Hindlimb muscle (tissue), 1 donor: ENCODE data around the gene ZNF354C. TPM values are rescaled to one million over a fixed set of nuclear protein-coding genes. Genes with fewer than 3 reads are reported as not detected.

Source experiments
- DNase-seq: peaks from one replicate; pipeline ENCODE4 v3.0.0-alpha.2; 2013
- polyA plus RNA-seq: library from polyadenylated mRNA; unstranded; fragments of 120-200 nt; gene quantifications from one replicate; pipeline ENCODE4 v1.2.1, GENCODE V29; 2013; ENCODE audit not compliant: insufficient read length

The ZNF354C gene
- polyA plus RNA-seq, 1 donor: 6.7 TPM

DNA sequence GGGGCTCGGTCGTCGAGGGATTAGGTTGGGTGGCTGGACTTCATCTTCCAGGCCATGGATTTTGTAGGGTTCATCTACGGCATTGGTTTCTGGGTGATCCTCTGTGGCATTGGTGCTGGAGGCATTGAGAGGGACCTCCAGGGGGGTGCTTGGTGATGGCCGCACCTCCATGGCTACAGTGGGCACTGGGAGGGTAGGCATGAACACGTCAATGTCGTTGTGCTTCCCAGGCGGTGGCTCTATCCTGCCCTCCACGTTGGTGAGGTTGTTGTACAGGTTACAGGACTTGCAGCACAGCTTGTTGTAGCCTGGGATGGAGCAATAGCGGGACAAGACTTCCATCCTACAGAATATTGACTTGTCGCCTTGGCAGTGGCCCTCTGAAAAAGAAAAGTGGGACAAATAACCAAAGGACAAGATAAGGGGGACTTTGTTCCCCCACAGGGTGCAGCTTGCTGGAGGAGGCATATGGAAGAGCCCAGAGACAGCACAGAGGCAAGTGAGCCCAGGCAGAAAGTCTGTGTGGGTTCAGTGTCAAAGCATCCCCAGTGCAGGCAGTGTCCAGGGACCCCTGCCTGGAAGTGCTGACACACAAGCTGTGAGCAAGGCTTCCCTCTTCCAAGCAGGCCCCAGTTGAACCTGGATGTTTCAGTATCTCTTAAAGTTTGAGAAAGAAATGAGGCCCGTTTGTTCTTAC, 53.9 kb downstream of the ZNF354C start:
- DNase-seq: no peak

DNA sequence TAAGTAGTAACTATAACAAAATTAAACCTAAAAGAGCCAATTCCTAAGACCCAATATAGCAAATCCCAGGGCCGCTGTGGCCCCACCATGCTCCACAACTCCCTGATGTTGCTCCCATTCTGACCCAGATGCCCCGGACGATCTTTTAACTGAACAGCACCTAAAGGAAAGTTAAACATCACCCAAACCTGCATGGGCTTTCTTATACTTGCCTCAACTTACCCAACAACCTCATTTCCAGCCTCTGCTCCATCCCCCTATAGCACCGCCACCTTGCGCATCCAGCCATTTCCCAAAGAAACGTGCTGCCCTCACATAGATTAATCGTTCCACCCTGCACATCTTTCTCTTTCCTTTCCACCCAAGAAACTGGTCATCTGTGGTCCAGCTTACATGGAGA, 54.6 kb downstream of the ZNF354C start:
- no peak for DNase-seq

DNA sequence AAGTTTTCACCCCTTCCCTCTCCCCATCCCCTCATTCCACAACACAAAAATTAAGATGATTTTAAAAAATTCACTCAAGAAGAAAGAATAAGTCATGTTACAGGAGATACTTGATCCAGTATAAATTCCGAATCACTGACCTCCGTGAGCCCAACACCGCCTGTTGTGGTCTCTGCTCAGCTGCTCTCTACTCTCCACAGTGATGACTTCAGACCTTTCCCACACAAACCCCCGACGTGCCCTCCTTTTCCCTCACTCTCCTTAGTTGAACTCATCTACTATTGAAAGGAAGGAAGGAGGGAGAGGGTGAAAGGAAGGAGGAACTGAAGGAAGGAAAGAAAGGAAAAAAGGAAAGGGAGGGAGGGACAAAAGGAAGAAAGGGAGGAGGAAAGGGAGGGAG, 55.1 kb downstream of the ZNF354C start:
- DNase-seq: no peak

DNA sequence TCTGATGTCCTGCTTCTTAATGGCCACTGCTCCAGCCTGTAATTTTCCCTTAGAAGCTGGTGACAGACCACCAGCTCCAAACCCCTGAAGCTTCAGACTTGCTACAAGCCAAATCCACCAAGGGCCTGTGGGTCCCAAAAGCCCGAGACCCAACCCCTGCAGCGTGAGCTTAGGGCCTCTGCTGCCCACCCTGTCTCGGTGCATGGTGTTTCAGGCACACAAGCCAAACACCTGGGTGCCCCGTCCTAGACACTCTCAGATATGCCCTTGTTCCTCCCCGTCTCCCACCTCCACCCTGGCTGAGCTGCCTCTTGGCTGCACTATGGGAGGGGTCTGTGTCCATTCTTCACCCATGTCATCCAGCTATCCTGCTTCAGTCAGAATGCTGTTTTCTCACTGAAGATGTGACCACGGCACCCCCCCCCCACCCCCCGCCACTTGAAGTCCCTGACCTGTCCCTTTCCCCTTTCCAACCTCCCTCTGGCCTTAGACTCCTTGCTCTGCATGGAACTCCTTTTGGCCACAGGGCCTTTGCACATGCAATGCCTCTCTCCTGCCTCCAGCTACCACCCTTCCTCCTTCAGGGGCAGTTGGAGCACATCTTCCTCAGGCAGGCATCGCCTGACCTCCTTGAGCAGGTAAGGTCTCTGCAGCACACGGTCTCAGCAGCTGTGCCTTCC, 55.8 kb downstream of the ZNF354C start:
- no peak for DNase-seq

DNA sequence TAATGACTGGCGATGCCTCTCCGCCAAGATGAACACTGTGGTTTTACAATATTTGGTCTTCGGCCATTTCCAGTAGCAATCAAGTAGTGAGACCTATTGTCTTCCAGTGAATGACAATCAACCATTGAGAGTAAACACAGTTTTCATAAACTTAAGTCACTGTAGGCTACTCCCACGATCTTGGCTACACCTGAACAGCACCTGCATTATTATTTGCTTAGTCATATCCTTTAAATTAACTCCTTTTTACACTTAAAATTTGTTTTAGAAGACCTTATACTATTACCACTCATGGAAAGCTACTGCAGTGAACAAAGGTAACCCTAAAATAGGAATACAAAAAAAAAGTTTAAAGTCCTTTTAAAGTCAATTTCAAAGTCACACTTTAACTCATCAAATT, 58.2 kb downstream of the ZNF354C start:
- DNase-seq: no peak

DNA sequence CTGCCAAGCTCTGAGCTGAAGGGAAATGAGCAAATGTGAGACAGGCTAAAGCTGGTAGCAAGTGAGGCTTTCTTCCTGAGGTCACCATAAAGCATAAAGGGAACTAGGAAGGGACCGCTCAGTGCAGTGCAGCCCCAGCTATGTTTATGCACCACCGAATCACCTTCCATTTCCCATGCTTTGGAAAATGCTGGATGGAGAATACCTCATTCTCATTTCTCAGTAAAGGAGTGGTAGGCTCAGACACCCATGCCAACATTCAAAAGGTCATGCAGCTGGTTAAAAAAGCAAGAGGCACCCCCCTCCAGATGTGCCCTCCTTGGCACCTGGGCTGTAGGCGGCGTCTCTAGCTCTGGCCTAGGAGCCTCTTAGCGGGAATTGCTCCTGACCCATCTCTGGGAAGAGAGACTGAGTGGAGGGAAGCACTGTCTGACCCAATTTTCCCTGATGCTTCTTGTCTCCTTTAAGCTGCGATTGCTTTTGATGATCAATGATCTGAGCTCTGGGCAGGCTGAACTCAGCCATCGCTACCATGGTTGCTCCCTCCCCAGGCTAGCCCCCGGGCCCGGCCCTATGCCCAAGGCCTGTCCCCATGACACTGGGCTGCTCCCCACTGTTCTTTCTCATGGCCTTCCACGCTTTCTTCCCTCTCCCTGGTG, 58.7 kb downstream of the ZNF354C start:
- DNase-seq: no peak

DNA sequence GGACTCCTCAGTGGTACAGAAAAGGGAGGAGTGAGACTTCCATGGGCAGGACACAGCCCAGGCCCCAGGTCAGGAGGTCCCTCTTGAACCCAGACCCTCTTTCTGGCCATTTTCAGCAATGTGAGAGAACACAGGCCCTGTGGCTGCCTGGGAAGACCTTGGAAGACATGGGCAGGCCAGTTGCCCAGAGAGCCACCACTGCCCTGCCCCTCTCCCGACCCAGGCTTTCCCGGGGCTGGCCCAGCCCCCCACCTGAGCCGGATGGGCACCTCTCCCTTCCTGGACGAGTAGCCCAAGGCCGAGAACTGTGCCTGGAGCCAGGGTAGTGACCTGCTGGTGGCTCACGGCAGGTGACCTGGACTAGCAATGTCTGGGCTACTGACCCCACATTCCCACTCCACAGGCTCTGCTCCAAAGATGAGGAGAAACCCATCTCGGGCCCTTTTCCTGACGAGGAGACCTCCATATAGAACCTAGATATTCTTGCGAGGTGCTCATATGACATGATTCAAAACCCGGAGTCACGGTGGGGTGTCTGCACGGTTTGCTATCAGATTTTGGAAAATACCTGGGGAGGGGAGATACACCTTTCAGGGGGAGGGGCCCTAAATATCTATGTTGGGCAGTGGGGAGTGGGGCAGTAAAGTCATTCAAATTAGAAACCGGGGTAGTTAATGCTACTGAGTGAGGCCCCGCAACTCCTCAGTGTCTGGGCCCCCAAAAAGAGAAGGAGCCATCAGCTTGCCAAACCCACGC, 59.4 kb downstream of the ZNF354C start:
- no peak for DNase-seq

DNA sequence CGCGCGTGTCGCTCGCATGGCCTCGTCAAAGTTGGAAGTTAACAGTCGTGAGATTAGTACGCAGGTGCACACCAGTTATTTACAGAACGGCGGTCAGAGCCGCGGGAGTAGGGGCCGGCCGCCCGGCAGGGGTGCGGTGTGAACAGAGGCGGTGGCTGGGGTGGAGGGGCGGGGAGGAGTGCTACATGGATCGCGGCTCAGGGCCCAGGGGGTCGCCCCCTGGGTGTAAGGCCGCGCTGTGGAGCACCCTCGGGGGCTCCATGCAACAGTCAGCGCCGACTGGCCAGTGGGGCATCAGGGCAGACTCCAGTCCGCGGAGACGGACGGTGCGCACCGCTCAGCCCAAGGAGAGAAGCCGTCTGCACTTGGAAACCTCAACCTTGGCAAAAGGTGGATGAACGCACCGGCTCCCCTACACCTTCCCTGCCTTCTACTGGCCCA, 60.3 kb downstream of the ZNF354C start:
- DNase-seq: no peak

DNA sequence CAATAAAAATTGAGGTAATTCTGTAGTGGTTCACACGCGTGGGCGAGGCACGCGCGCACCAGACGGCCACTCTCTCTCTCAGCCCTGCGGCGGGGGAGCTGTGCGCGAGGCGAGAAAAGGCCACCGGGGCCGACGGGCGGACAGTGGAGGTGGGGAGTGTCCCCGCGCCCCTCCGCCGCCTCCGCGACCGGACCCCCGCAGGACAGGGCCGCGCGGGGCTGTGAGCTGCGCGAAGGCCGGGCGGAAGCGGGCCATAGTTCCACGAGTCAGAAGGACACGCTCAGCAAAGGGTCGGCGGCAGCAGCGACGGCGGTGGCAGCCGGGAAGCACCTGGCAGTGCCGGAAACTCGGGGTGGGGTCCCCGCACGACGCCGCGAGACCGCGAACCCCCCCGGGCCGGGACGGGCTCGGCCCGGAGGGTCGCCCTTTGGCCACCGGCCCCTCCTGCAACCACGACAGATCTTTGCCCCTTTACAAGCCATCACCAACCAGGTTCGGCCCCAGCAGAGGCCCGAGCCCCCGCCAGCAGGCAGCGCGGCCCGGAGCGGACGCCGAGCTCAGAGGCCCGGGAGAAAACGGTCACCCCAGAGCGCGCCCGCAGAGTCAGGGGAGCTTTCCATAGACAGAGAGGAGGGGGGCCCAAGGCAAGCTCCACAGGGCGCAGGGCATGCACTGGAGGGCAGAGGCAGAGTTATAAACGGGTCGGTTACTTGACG, 60.9 kb downstream of the ZNF354C start:
- DNase-seq: no peak

DNA sequence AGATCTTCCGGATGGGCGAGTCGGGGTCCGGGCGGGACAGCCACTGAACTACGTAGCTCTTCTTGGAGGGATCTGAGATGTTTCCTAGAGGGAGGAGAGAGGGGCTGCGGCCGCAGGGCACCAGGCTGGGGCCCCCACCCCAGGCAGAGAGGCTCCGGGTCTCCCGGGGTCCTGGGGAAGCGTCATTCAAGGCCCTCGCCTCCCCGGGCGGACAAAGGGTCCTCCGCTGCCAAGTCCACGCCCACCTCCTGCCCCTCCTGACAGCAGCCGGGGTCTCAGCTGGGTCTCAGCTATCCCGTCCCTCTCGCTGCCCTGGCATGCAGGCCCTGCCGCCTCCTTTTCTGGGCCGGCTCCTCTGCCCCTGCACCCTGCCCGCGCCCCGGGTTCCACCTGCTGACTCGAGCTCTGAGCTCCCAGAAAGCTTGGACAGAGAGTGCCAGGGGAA, 61.5 kb downstream of the ZNF354C start:
- DNase-seq: no peak

DNA sequence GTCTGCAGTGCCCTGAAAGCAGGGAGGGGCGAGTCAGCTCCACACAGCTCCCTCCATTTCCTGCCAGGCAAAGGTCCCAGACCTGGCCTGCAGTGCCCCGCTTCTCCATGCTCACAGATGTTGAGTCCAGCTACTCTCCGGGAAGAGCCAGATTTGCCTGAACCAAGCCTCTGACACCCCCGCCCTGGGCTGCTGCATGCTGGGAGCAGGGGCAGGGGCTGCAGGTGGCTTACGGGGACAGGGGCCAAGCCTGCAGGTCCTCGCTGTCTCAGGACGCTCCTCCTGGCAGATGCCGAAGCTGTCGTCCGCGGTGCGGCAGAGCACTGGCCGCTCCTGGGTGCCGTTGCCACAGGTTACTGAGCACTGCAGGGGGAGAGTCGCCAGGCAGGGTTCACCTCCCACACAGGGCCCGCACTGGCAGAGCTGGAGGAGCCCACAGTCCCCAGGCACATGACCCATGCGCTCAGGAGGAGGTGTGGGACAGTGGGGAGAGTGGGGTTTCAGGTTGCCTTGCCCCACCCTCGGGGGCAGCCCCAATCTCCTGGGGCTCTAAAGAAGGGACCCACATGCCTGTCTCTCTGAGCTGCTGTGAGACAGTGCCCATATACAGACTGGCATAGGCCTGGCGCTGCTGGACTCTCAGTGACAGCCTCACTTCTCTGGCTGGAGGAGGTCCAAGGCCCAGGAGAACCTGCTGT, 62.4 kb downstream of the ZNF354C start:
- no peak for DNase-seq

DNA sequence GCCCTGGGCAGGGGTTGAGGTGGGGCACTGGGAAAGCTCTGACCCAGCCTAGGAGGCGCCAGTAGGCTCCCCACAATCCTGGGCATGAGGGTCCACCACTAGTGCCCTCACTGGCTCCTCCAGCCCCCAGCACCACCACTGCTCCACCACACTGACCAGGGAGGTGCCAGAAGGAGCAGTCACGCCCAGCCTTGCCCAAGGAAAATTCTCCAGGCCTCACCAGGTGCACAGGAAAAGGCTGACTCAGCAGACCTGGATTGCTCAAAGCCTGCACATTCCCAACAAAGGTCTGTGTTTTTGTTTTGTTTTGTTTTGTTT, 62.9 kb downstream of the ZNF354C start:
- DNase-seq: no peak

DNA sequence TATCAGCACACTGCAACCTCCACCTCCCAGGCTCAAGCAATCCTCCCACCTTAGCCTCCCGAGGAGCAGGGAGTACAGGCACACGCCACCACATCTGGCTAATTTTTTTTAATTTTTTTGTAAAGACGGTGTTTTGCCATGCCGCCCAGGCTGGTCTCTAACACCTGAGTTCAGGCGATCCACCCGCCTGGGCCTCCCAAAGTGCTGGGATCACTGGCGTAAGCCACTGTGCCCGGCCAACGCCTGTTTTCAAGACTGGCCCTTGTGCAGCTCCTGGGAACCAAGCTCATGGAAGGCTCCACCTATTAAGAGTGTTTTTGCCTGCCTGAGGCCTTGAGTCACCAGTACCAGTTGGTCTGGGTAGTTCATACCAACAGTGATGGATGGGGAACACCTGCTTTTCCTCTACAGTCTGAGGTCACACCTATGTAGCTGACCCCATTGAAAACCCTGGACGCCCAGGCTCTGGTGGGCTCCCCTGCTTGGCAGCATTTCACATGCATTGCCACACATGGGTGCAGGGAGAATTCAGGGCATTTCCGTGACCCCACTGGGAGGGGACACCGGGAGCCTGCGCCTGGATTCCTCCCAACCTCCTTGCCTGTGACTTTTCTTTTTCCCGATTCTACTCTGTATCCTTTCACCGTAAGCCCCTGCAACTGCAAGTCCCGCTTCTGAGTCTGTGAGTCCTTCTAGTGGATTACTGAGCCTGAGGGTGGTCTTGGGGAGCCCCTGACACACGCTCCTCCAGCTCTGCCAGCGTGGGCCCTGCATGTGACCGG, 63.5 kb downstream of the ZNF354C start:
- DNase-seq: no peak

DNA sequence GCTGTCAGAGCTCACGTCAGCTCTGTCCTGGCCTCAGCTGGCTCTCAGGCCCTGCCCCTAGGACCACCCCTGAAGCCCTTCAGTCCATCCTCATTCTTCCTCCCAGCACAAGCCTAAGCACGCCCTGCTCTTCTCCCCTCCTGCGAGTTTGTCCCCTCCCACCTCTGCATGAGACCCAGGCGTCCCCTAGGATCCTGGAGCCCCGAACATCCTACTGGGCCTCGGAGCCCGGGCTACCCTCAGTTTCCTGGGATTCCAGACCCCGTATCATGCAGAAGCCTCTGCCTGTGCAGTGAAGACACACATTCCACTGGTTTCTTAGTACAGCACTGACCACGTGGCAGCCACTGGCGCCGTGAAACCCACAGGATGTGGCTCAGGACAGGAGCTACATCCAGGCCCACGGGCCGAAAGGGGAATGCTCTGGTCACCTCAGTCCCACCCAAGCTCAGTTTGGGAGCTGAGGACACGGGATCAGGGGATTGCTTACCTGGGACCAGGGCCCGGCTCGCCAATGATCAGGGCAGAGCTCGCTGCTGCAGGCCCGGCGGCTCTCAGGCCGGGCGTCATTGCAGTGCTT, 64.2 kb downstream of the ZNF354C start:
- no peak for DNase-seq

DNA sequence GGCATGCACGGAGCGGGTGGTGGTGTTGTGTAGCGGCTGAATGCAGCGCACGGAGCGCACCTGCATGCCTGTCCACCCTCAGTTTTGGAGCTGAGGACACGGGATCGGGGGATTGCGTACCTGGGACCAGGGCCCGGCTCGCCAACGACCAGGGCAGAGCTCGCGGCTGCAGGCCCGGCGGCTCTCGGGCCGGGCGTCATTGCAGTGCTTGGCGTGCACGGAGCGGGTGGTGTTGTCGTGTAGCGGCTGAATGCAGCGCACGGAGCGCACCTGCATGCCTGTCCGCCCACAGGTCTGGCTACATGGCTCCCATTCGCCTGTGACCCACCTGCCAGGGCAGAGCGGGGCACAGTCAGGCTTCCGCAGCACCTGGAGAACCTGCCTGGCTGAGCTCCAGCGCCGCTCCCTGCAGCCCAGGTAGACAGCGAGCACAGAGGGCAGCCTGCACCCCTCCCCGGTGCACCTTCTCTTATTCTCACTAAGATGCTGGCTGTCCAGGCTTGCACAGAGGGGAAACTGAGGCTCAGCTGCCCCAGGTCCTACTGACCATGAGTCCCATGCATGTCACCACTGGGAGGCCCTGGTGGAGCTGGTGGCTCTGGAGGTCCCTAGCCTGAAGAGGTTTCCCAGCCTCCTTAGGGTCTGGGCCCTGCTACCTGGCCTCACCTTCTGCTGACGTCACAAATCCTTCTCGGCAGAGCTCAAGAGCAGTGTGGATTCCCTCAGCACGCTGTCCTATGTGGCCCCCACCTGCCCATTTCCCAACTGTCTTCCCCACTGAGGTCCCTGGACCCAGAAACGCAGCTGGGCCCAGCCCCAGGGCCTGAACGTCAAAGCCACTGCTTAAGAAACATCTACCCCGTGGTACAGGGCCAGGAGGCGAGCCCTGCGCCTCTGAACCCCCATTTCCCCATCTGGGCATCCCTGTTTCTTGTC, 64.9 kb downstream of the ZNF354C start:
- DNase-seq: no peak

DNA sequence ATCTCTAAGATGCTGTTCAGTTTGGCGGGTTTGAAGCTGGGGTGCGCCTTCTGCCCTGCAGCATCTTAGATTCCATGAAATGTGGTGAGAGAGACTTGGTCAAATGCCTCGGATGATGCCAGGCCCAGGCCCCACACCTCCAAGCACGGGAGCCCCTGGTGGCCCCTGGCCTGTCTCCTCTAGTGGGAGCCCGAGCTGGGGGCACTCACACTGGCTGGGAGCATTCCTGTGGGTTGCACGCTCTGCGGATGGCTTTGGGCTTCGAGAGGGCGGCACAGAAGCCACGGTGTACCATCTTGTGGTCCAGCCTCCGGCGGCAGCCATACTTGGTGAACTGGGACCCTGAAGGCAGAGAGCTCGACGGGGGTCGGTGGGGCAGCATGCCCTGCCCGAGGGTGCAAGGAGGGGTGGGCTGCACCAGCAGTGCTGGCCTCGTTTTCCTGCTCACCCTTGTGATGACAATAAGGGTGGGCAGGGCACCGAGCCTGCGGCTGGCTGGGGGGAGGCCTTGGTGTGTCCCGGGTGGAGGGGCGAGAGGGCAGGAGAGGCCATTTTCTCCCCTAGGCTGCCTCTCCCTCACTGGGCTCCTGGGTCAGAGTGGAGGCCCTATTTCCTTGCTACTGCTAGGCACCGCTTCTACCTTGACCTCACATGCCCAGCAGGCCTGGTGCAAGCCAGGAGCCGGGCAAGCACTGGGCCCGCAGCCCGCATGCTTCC, 65.8 kb downstream of the ZNF354C start:
- no peak for DNase-seq

DNA sequence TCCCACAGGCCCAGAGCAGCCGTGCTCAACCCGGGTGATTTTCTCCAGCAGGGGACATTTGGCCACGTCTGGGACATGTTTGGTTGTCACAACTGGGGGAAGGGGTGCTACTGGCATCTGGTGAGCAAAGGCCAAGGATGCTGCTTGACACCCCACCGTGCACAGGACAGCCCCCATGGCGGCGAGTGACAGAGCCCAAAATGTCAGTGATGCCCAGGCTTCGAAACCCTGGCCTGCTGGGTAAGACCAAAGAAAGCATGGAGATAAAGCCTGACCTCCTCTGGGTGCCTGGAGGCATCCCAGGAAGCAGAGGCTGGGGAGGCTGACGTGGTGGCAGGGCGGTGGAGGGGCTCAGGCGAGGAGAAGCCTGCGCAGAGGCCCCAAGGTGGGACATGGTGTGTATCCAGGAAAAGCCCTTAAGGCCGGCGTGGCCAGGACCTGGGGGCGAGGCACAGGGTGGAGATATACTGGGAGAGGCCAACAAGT, 66.4 kb downstream of the ZNF354C start:
- DNase-seq: no peak
